CD14-positive monocyte (primary cell): Measurements from ENCODE around the gene PKP3. TPM values are rescaled to one million over a fixed set of nuclear protein-coding genes. Genes with fewer than 3 reads are reported as not detected.

Source experiments
- DNase-seq, 3 donors: peaks; one replicate each; pipeline ENCODE4 v3.0.0-alpha.2; 2011 to 2022
- H2AFZ ChIP-seq: 2 replicates; pipeline ENCODE4 v1.6.0; 2012; ENCODE audit warnings: mild to moderate bottlenecking, low read depth, low read length, inconsistent platforms; ENCODE audit not compliant: insufficient read depth, poor library complexity, severe bottlenecking
- H3K27ac ChIP-seq, 2 donors: 1 replicate in 1 of 2; 2 replicates in 1 of 2; pipeline ENCODE4 v1.5.1; 2012 to 2013; ENCODE audit warnings: low read length in 2 of 2, control low read depth in 1 of 2, inconsistent platforms in 1 of 2, low read depth in 1 of 2, mild to moderate bottlenecking in 1 of 2
- H3K27me3 ChIP-seq, 2 donors: one replicate each; pipeline versions ENCODE4 v1.6.0 to v1.6.1; 2011 to 2013; ENCODE audit warnings: low read length in 2 of 2; ENCODE audit not compliant: control insufficient read depth in 2 of 2, insufficient read depth in 2 of 2
- H3K36me3 ChIP-seq, 2 donors: replicated peaks in 1 of 2; 1 replicate in 1 of 2; 2 replicates in 1 of 2; pipeline versions ENCODE4 v1.5.1 to v1.6.1; 2012 to 2013; ENCODE audit warnings: low read length in 2 of 2, control low read depth in 1 of 2, inconsistent platforms in 1 of 2, mild to moderate bottlenecking in 1 of 2; ENCODE audit not compliant: insufficient read depth in 2 of 2, control insufficient read depth in 1 of 2
- H3K4me1 ChIP-seq, 2 donors: 1 replicate in 1 of 2; 2 replicates in 1 of 2; pipeline versions ENCODE4 v1.5.1 to v1.6.1; 2012 to 2013; ENCODE audit warnings: low read length in 2 of 2, control low read depth in 1 of 2, inconsistent platforms in 1 of 2, mild to moderate bottlenecking in 1 of 2, moderate library complexity in 1 of 2; ENCODE audit not compliant: insufficient read depth in 2 of 2, control insufficient read depth in 1 of 2
- H3K4me2 ChIP-seq: replicated peaks from 2 replicates; pipeline ENCODE3; 2012; ENCODE audit warnings: low read length, moderate library complexity, mild to moderate bottlenecking; ENCODE audit not compliant: poor library complexity, severe bottlenecking; ENCODE audit errors: extremely low read depth
- H3K4me3 ChIP-seq, 3 experiments: fragments of 200-600 bp in 1 of 3; sonication (generic) in 1 of 3; replicated peaks in 1 of 3; 1 replicate in 2 of 3; 2 replicates in 1 of 3; pipeline ENCODE4 v1.5.1; 2011 to 2013; ENCODE audit warnings: low read length in 3 of 3, mild to moderate bottlenecking in 3 of 3, control low read depth in 2 of 3, low read depth in 2 of 3, inconsistent platforms in 1 of 3, moderate library complexity in 1 of 3
- H3K79me2 ChIP-seq: 2 replicates; pipeline ENCODE4 v1.6.0; 2012; ENCODE audit warnings: mild to moderate bottlenecking, control low read depth, inconsistent platforms, low read length, moderate library complexity; ENCODE audit not compliant: insufficient read depth
- H3K9ac ChIP-seq: 2 replicates; pipeline ENCODE4 v1.6.0; 2017; ENCODE audit warnings: low read length, mild to moderate bottlenecking; ENCODE audit not compliant: insufficient read depth, poor library complexity, severe bottlenecking
- H3K9me3 ChIP-seq, 2 donors: replicated peaks in 1 of 2; 1 replicate in 1 of 2; 2 replicates in 1 of 2; pipeline versions ENCODE4 v1.5.1 to v1.6.1; 2012 to 2013; ENCODE audit warnings: low read length in 2 of 2, control low read depth in 1 of 2; ENCODE audit not compliant: control insufficient read depth in 1 of 2, insufficient read depth in 1 of 2
- H4K20me1 ChIP-seq: 2 replicates; pipeline ENCODE4 v1.6.0; 2012; ENCODE audit warnings: mild to moderate bottlenecking, low read length, control low read depth, moderate library complexity; ENCODE audit not compliant: insufficient read depth
- H3K27ac Mint-ChIP-seq, 7 donors: one replicate each; pipeline ENCODE4 v1.8.0; 2020; ENCODE audit warnings: mild to moderate bottlenecking in 7 of 7, mixed read lengths in 7 of 7, moderate library complexity in 6 of 7, inconsistent platforms in 2 of 7
- H3K27me3 Mint-ChIP-seq, 3 donors: one replicate each; pipeline ENCODE4 v1.8.0; 2021 to 2022; ENCODE audit warnings: low read depth in 3 of 3, mild to moderate bottlenecking in 3 of 3, mixed read lengths in 3 of 3, moderate library complexity in 3 of 3, inconsistent platforms in 1 of 3
- H3K36me3 Mint-ChIP-seq, 2 donors: one replicate each; pipeline ENCODE4 v1.8.0; 2020; ENCODE audit warnings: mixed read lengths in 2 of 2, inconsistent platforms in 1 of 2, mild to moderate bottlenecking in 1 of 2
- H3K4me1 Mint-ChIP-seq: one replicate; pipeline ENCODE4 v1.8.0; 2020; ENCODE audit warnings: mild to moderate bottlenecking, mixed read lengths
- H3K4me3 Mint-ChIP-seq, 2 donors: one replicate each; pipeline ENCODE4 v1.8.0; 2020; ENCODE audit warnings: mild to moderate bottlenecking in 2 of 2, mixed read lengths in 2 of 2, moderate library complexity in 1 of 2
- H3K9me3 Mint-ChIP-seq, 7 donors: one replicate each; pipeline ENCODE4 v1.8.0; 2020 to 2022; ENCODE audit warnings: mixed read lengths in 7 of 7, mild to moderate bottlenecking in 6 of 7, moderate library complexity in 6 of 7, inconsistent platforms in 2 of 7
- WGBS: methylation state at CpG from one replicate; pipeline ENCODE4 v1.1.5; 2013; ENCODE audit warnings: missing lambda C conversion rate; ENCODE audit not compliant: insufficient coverage; 5-methylcytosine and 5-hydroxymethylcytosine counted together
- intact Hi-C, 2 donors: fragments of 100-400 bp; cut with micrococcal nuclease; formaldehyde crosslinking; loops; one replicate each; pipeline versions ENCODE4 v1.15.0 to v1.15.1; 2023
- polyA plus RNA-seq, 3 donors: library from polyadenylated mRNA; depleted of rRNA in 1 of 3; unstranded in 2 of 3; stranded (reverse) in 1 of 3; fragments of 300-500 nt in 2 of 3; fragments of >200 nt in 1 of 3; fragmentation: Illumina TruSeq in 2 of 3; gene quantifications; 1 replicate in 2 of 3; 2 replicates in 1 of 3; pipeline ENCODE4 v1.2.3, GENCODE V29; 2012 to 2021
- TF ChIP-seq, protein P1 (sequence below): fragments of 200-600 bp; IDR thresholded peaks from one replicate; pipeline ENCODE4 v1.8.0; 2022; ENCODE audit warnings: antibody characterized with exemption, mild to moderate bottlenecking

The PKP3 gene
- polyA plus RNA-seq, 3 donors = not detected

DNA sequence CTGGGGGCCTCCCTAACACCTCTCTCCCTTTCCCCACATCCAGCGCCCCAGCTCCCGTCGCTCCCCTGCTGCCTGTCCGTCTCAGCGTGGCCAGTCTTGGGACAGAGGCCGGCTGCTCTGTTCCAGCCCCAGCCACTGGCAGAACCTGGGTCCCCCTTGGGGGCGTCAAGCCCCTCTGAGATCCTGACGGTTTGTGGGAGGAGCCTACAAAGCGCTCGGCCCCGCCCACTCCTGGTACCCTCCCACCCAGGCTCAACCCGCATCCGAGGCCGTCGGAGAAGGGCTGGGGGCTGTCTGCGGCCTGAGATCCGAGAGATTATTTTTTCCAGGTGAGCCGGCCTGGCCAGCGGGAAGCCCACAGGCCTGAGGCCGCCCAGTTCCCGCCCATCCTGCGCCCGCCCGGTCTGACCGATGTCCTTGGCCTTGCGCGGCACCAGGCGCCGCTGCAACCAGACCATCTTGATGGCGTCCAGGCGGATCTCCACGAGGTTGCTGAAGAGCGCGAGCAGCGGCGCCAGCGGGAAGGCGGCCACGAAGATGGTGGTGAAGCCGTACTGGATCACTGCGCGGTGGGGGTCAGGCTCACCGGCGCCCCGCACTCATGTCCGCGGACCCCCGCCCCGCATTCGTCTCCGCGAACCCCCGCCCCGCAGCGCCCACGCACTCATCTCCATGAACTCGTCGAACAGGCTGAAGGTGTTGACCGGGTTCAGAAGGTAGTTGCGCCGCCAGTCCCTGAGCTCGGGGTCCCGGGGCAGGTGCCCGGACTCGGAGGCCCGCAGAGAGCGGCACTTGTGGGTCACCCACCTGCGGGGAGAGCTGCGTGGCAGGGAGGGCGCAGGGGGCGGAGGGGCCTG is 26.3 kb downstream of the PKP3 start:
- no peak overlapping the region for H3K9ac ChIP-seq
- H3K4me2 ChIP-seq = no peak overlapping the region
- no peak for DNase-seq
- H3K27me3 ChIP-seq = peaks cover 0 to 2% of the 10 kb centered on the region in 2 donors
- Mint-ChIP-seq H3K4me1 (peaks cover 24% of the 10 kb centered on the region), H3K9me3 (peaks cover 5 to 10% (median 8%) of the 10 kb centered on the region in 7 donors), H3K27ac (no peak overlapping the region), H3K36me3 (no peaks in the 10 kb centered on the region), H3K4me3 (no peak overlapping the region), H3K27me3 (peaks cover 12 to 45% (median 13%) of the 10 kb centered on the region in 3 donors)
- no peaks in the 10 kb centered on the region for H4K20me1 ChIP-seq
- no peaks in the 10 kb centered on the region for H3K36me3 ChIP-seq
- TF ChIP-seq, protein P1, sequence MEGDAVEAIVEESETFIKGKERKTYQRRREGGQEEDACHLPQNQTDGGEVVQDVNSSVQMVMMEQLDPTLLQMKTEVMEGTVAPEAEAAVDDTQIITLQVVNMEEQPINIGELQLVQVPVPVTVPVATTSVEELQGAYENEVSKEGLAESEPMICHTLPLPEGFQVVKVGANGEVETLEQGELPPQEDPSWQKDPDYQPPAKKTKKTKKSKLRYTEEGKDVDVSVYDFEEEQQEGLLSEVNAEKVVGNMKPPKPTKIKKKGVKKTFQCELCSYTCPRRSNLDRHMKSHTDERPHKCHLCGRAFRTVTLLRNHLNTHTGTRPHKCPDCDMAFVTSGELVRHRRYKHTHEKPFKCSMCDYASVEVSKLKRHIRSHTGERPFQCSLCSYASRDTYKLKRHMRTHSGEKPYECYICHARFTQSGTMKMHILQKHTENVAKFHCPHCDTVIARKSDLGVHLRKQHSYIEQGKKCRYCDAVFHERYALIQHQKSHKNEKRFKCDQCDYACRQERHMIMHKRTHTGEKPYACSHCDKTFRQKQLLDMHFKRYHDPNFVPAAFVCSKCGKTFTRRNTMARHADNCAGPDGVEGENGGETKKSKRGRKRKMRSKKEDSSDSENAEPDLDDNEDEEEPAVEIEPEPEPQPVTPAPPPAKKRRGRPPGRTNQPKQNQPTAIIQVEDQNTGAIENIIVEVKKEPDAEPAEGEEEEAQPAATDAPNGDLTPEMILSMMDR = no peak
- intact Hi-C loops = no loop called here
- H3K4me1 ChIP-seq = peaks cover 18 to 29% of the 10 kb centered on the region in 2 donors
- H3K4me3 ChIP-seq = no peak overlapping the region
- no peaks in the 10 kb centered on the region for H3K9me3 ChIP-seq
- H3K79me2 ChIP-seq = peaks cover 13% of the 10 kb centered on the region
- H3K27ac ChIP-seq = no peak overlapping the region
- WGBS = 90% methylated on average over 62 of the region's 71 CpGs
- H2AFZ ChIP-seq = no peak overlapping the region

DNA sequence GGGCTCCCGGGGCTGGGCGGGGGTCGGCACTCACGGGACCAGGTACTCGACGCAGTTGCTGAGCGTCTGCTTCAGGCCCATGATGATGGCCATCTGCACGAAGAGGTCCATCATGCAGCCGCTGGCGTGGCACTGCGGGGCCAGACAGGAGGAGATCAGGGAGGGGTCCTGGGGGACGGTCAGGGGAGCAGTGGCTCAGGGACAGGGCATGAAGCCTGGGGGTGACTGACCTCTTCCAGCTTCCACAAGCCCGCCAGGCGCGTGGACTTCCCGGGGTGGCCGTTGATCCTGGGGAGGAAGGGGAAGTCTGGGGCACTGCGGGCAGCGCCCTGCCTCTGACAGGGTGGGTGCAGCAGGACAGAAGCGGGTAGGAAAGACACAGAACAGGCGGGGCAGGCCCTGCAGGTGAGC is 26.9 kb downstream of the PKP3 start:
- WGBS = 85% methylated on average over 11 of the region's 21 CpGs
- intact Hi-C loops = no loop called here
- no peaks in the 10 kb centered on the region for H3K36me3 ChIP-seq
- peaks cover 6% of the 10 kb centered on the region for H3K79me2 ChIP-seq
- H3K27ac ChIP-seq = no peak overlapping the region
- H3K36me3 Mint-ChIP-seq = no peaks in the 10 kb centered on the region
- peaks cover 14 to 51% (median 16%) of the 10 kb centered on the region in 3 donors for H3K27me3 Mint-ChIP-seq
- no peaks in the 10 kb centered on the region for H3K9me3 ChIP-seq
- no peak overlapping the region for H3K4me2 ChIP-seq
- H3K9me3 Mint-ChIP-seq = peaks cover 7 to 16% (median 10%) of the 10 kb centered on the region in 7 donors
- no peak overlapping the region for H2AFZ ChIP-seq
- no peak overlapping the region for H3K9ac ChIP-seq
- TF ChIP-seq, protein P1 = no peak
- no peak overlapping the region for H3K27ac Mint-ChIP-seq
- H3K4me1 Mint-ChIP-seq = peaks cover 17% of the 10 kb centered on the region
- no peak overlapping the region for H3K4me3 ChIP-seq
- DNase-seq = no peak
- peaks cover 0 to 2% of the 10 kb centered on the region in 2 donors for H3K27me3 ChIP-seq
- H3K4me3 Mint-ChIP-seq = no peak overlapping the region
- no peaks in the 10 kb centered on the region for H4K20me1 ChIP-seq
- H3K4me1 ChIP-seq = peaks cover 12 to 23% of the 10 kb centered on the region in 2 donors
